Stimulated activated CD4-positive, alpha-beta T cell treated with anti-CD3 and anti-CD28 coated beads, Interleukin-2, amount 100 ng/mL, for 24 hours (primary cell): ENCODE results near the gene COL13A1.

Experiments
- DNase-seq, 2 donors: peaks; one replicate each; pipeline ENCODE4 v3.0.0-alpha.2; 2020

Gene COL13A1

GRCh38 chr10:69825604-69826003 is 23.9 kb downstream of the COL13A1 start:
- no peak for DNase-seq

GRCh38 chr10:69826094-69826493 is 24.4 kb downstream of the COL13A1 start:
- DNase-seq, result no peak

GRCh38 chr10:69826789-69827554 is 25.3 kb downstream of the COL13A1 start:
- DNase-seq, result no peak

GRCh38 chr10:69828144-69828870 is 26.6 kb downstream of the COL13A1 start:
- no peak for DNase-seq

GRCh38 chr10:69829775-69830174 is 28.1 kb downstream of the COL13A1 start:
- no peak for DNase-seq

- DNase-seq, result no peak
These were observed 29.6 kb downstream of the COL13A1 start for GRCh38 chr10:69831231-69831855.

- no peak for DNase-seq
These were observed 33.5 kb downstream of the COL13A1 start for GRCh38 chr10:69835233-69835632.

- DNase-seq, result no peak
These were observed 34.4 kb downstream of the COL13A1 start for GRCh38 chr10:69835875-69836730.

- no peak for DNase-seq
These were observed 35.0 kb downstream of the COL13A1 start for GRCh38 chr10:69836731-69837030.

- DNase-seq, result no peak
These were observed 35.6 kb downstream of the COL13A1 start for GRCh38 chr10:69837261-69837660.

GRCh38 chr10:69838418-69838817 is 36.7 kb downstream of the COL13A1 start:
- no peak for DNase-seq

- DNase-seq, result no peak
These were observed 37.1 kb downstream of the COL13A1 start for GRCh38 chr10:69838853-69839252.

GRCh38 chr10:69839696-69840345 is 38.1 kb downstream of the COL13A1 start:
- no peak for DNase-seq

GRCh38 chr10:69840773-69841172 is 39.1 kb downstream of the COL13A1 start:
- no peak for DNase-seq

GRCh38 chr10:69842020-69842419 is 40.3 kb downstream of the COL13A1 start:
- peak in 1 of 2 donors; percentile 17 for DNase-seq

GRCh38 chr10:69842882-69843281 is 41.2 kb downstream of the COL13A1 start:
- no peak for DNase-seq

- DNase-seq, result no peak
These were observed 42.2 kb downstream of the COL13A1 start for GRCh38 chr10:69843923-69844322.

GRCh38 chr10:69844698-69845097 is 43.0 kb downstream of the COL13A1 start:
- no peak for DNase-seq

- no peak for DNase-seq
These were observed 44.0 kb downstream of the COL13A1 start for GRCh38 chr10:69845574-69846292.

- DNase-seq, result no peak
These were observed 44.7 kb downstream of the COL13A1 start for GRCh38 chr10:69846293-69846921.

- no peak for DNase-seq
These were observed 45.8 kb downstream of the COL13A1 start for GRCh38 chr10:69847458-69847857.
